GM23338 (cell line): ENCODE data around the gene NUCB2.

Experiments
- EZH2 ChIP-seq: fragments of 200-600 bp; sonication (generic); IDR thresholded peaks from one replicate; pipeline ENCODE4 v1.8.0; 2017; ENCODE audit warnings: antibody characterized with exemption, mild to moderate bottlenecking, low read depth; ENCODE audit not compliant: unreplicated experiment
- EZH2phosphoT487 ChIP-seq: fragments of 200-600 bp; sonication (generic); IDR thresholded peaks from one replicate; pipeline ENCODE4 v1.8.1; 2018; ENCODE audit warnings: antibody characterized with exemption; ENCODE audit not compliant: unreplicated experiment
- JUNB ChIP-seq: IDR thresholded peaks from one replicate; pipeline ENCODE4 v1.6.1; 2016; ENCODE audit warnings: antibody characterized with exemption; ENCODE audit not compliant: unreplicated experiment
- NANOG ChIP-seq: IDR thresholded peaks from 2 replicates; pipeline ENCODE4 v1.6.1; 2016; ENCODE audit warnings: antibody characterized with exemption, borderline replicate concordance
- POLR2AphosphoS5 ChIP-seq: IDR thresholded peaks from 2 replicates; pipeline ENCODE4 v1.6.1; 2016; ENCODE audit warnings: antibody characterized with exemption, low read depth
- STAT1 ChIP-seq: IDR thresholded peaks from one replicate; pipeline ENCODE4 v1.6.1; 2016; ENCODE audit warnings: antibody characterized with exemption; ENCODE audit not compliant: unreplicated experiment
- ZNF114 ChIP-seq: fragments of 250-450 bp; sonication (Bioruptor Pico); IDR thresholded peaks from 2 replicates; pipeline ENCODE4 v1.5.0; 2020; ENCODE audit warnings: mild to moderate bottlenecking, moderate library complexity
- TF ChIP-seq, protein P1 (sequence below), 2 experiments: fragments of 200-600 bp in 1 of 2; sonication (generic) in 1 of 2; conservative IDR thresholded peaks; 2 replicates each; pipeline versions ENCODE4 v1.5.1 to v1.6.1; 2016 to 2017; ENCODE audit warnings: antibody characterized with exemption in 2 of 2, low read depth in 2 of 2, mild to moderate bottlenecking in 2 of 2, moderate library complexity in 1 of 2
- TF ChIP-seq, protein P2 (sequence below): IDR thresholded peaks from one replicate; pipeline ENCODE4 v1.6.1; 2018; ENCODE audit warnings: antibody characterized with exemption; ENCODE audit not compliant: unreplicated experiment

DNA sequence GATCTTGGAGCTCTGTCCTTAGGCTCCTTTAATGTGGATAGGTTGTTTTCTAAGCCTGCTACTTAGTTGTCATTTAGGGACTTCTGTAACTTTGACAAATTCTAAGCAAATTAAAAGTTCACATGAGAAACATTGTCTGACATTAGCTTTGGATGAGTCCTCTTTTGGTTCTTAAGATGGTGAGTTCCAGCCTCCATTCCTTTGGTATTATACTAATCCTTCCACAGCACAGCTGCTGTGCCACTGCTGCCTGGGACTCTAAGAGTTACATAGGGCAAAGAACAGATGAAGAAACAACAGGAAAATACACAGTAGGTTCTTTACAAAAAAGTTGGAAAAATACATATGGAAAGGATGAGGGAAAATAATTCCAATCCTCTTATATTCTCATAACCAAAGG lies 43.4 kb upstream of the NUCB2 start:
- TF ChIP-seq POLR2AphosphoS5 (no peak), JUNB (no peak), ZNF114 (CRISPR knock-in tag) (no peak), STAT1 (no peak), EZH2phosphoT487 (no peak), EZH2 (no peak), NANOG (no peak)
- TF ChIP-seq, protein P1, sequence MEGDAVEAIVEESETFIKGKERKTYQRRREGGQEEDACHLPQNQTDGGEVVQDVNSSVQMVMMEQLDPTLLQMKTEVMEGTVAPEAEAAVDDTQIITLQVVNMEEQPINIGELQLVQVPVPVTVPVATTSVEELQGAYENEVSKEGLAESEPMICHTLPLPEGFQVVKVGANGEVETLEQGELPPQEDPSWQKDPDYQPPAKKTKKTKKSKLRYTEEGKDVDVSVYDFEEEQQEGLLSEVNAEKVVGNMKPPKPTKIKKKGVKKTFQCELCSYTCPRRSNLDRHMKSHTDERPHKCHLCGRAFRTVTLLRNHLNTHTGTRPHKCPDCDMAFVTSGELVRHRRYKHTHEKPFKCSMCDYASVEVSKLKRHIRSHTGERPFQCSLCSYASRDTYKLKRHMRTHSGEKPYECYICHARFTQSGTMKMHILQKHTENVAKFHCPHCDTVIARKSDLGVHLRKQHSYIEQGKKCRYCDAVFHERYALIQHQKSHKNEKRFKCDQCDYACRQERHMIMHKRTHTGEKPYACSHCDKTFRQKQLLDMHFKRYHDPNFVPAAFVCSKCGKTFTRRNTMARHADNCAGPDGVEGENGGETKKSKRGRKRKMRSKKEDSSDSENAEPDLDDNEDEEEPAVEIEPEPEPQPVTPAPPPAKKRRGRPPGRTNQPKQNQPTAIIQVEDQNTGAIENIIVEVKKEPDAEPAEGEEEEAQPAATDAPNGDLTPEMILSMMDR (conservative IDR thresholded peaks at IDR 0.05; ENCODE audit: low read depth in 2 of 2), result no peak
- TF ChIP-seq, protein P2, sequence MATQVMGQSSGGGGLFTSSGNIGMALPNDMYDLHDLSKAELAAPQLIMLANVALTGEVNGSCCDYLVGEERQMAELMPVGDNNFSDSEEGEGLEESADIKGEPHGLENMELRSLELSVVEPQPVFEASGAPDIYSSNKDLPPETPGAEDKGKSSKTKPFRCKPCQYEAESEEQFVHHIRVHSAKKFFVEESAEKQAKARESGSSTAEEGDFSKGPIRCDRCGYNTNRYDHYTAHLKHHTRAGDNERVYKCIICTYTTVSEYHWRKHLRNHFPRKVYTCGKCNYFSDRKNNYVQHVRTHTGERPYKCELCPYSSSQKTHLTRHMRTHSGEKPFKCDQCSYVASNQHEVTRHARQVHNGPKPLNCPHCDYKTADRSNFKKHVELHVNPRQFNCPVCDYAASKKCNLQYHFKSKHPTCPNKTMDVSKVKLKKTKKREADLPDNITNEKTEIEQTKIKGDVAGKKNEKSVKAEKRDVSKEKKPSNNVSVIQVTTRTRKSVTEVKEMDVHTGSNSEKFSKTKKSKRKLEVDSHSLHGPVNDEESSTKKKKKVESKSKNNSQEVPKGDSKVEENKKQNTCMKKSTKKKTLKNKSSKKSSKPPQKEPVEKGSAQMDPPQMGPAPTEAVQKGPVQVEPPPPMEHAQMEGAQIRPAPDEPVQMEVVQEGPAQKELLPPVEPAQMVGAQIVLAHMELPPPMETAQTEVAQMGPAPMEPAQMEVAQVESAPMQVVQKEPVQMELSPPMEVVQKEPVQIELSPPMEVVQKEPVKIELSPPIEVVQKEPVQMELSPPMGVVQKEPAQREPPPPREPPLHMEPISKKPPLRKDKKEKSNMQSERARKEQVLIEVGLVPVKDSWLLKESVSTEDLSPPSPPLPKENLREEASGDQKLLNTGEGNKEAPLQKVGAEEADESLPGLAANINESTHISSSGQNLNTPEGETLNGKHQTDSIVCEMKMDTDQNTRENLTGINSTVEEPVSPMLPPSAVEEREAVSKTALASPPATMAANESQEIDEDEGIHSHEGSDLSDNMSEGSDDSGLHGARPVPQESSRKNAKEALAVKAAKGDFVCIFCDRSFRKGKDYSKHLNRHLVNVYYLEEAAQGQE, result no peak
